K562 (cell line): ENCODE results near the gene GNAZ. TPM values are rescaled to one million over a fixed set of nuclear protein-coding genes. Genes with fewer than 3 reads are reported as not detected.

ENCODE experiments used
- RAD21 ChIP-seq, 2 experiments: fragments of 250-450 bp in 1 of 2; fragments of 450-650 bp in 1 of 2; sonication (Bioruptor Pico) in 1 of 2; formaldehyde crosslinking in 1 of 2; IDR thresholded peaks in 1 of 2; conservative IDR thresholded peaks in 1 of 2; 2 replicates each; pipeline versions ENCODE4 v1.4.0 to v1.8.0; 2020 to 2022; ENCODE audit warnings: mild to moderate bottlenecking in 2 of 2, moderate library complexity in 1 of 2
- polyA plus RNA-seq, 8 experiments: library from polyadenylated mRNA; depleted of rRNA in 4 of 8; stranded (reverse) in 5 of 8; unstranded in 3 of 8; fragments of >200 nt; fragmentation: Nextera tagmentation in 2 of 8; fragmentation: Illumina TruSeq in 1 of 8; extraction: Ambion mirVana in 2 of 8; extraction: Trizol in 1 of 8; gene quantifications; 2 replicates each; pipeline versions ENCODE4 v1.2.1 to v1.2.3, GENCODE V29; 2011 to 2014; ENCODE audit warnings: inconsistent platforms in 1 of 8, missing spikeins in 1 of 8
- total RNA-seq, 7 experiments: library from RNA; depleted of rRNA in 6 of 7; stranded (reverse); fragments of >200 nt in 6 of 7; fragmentation: Illumina TruSeq in 2 of 7; extraction: Trizol in 2 of 7; gene quantifications; 2 replicates each; pipeline versions ENCODE4 v1.2.1 to v1.2.3, GENCODE V29; 2011 to 2021; ENCODE audit warnings: low replicate concordance in 1 of 7
- TF ChIP-seq, protein P1 (sequence below), 2 experiments: fragments of 450-650 bp in 1 of 2; sonication (generic) in 1 of 2; formaldehyde crosslinking in 1 of 2; IDR thresholded peaks; 2 replicates each; pipeline versions ENCODE4 v1.7.1 to v1.9.0; 2016 to 2022; ENCODE audit warnings: inconsistent platforms in 1 of 2, mild to moderate bottlenecking in 1 of 2, missing genetic modification reagents in 1 of 2

The GNAZ gene
- total and polyA plus RNA-seq, 9 of the 15 experiments (the other 6 are each of a cell fraction or from before 2014, with no cell fraction given): 0.04 to 0.22 (median 0.13) TPM; not detected in 3

DNA sequence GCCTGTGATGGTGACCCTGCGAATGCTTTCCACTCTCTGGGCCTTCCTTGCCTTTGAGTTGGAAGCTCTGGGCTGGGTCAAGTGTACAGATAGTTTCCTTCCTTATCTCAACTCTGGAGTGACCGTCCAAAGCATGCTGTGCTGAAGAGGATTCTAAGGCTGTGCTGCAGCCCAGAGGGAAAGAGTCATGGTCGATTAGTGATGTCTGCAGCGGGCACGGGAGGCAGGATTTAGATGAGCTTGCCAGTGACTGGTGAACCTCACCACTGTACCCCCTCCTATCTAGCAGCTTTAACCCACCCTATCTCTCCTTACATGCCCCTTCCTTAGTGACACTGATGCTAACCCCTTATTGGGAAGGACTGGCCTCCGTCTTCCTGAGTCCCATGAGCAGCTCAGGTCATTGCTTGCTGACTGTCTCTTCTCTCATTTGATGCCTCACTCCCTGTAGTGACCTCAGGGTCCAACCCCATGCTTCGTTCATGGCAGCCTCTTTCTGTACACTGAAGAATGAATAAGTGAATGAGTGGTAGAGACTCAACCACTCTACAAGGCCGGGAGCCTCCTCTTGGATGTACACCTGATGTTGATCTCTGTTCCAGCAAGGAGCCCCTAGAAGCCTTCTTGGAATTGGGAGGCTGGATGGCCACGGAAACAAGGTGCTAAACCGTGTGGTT, 6.7 kb downstream of the GNAZ start (continued):
- TF ChIP-seq, protein P1, sequence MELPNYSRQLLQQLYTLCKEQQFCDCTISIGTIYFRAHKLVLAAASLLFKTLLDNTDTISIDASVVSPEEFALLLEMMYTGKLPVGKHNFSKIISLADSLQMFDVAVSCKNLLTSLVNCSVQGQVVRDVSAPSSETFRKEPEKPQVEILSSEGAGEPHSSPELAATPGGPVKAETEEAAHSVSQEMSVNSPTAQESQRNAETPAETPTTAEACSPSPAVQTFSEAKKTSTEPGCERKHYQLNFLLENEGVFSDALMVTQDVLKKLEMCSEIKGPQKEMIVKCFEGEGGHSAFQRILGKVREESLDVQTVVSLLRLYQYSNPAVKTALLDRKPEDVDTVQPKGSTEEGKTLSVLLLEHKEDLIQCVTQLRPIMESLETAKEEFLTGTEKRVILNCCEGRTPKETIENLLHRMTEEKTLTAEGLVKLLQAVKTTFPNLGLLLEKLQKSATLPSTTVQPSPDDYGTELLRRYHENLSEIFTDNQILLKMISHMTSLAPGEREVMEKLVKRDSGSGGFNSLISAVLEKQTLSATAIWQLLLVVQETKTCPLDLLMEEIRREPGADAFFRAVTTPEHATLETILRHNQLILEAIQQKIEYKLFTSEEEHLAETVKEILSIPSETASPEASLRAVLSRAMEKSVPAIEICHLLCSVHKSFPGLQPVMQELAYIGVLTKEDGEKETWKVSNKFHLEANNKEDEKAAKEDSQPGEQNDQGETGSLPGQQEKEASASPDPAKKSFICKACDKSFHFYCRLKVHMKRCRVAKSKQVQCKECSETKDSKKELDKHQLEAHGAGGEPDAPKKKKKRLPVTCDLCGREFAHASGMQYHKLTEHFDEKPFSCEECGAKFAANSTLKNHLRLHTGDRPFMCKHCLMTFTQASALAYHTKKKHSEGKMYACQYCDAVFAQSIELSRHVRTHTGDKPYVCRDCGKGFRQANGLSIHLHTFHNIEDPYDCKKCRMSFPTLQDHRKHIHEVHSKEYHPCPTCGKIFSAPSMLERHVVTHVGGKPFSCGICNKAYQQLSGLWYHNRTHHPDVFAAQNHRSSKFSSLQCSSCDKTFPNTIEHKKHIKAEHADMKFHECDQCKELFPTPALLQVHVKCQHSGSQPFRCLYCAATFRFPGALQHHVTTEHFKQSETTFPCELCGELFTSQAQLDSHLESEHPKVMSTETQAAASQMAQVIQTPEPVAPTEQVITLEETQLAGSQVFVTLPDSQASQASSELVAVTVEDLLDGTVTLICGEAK (IDR thresholded peaks at IDR 0.05): no peak
- TF ChIP-seq, protein P1 (CRISPR knock-in tag; IDR thresholded peaks at IDR 0.05): peak; percentile 35
- 0 out of 4 replicates have a peak, but pooled peaks of 1 of the 2 experiments have one; percentile 18 for TF ChIP-seq RAD21 (CRISPR knock-in tag; conservative IDR thresholded peaks at IDR 0.05 in 1 of 2, IDR thresholded peaks at IDR 0.05 in 1 of 2)
- TF ChIP-seq, all 486 proteins: peak for 8
